ENCODE data around the gene PRKRA. TPM values are rescaled to one million over a fixed set of nuclear protein-coding genes. Genes with fewer than 3 reads are reported as not detected.

PRKRA gene
- total RNA-seq, 1 experiment from 2014 or later, result 59.4 TPM

DNA sequence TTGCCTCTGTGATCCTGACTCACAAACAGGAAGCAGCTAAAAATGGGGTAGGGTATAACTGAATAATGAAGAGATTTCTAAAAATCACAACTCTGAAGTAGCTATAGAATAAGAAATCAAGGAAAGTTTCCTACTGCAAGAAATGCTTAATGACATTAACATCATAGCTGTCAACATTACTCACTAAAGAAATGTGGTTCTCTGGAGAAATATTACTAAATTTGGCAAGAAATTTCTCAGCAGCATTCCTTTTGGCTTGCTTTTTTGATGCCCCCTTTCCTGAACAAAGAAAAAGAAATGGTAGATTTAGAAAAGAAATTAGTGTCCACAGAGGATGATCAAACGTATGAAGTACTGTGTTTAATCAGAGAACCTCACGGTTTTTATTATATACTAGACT lies 9.5 kb downstream of the PRKRA start:
- Histone ChIP-seq H3K9me3 (ENCODE audit: control insufficient read depth, insufficient read depth, low read depth, low read length) (no peaks in the 10 kb centered on the region), H3K36me3 (ENCODE audit: control insufficient read depth, insufficient read depth, low read length) (peaks cover 54% of the 10 kb centered on the region), H3K27me3 (ENCODE audit: control insufficient read depth, insufficient read depth, low read length) (no peaks in the 10 kb centered on the region), H3K4me3 (ENCODE audit: low read depth in 2 of 2, low read length in 2 of 2) (no peak overlapping the region), H3K27ac (ENCODE audit: low read length) (no peak overlapping the region), H3K4me1 (ENCODE audit: control insufficient read depth, insufficient read depth, low read length) (peaks cover 6% of the 10 kb centered on the region; the same call in 1 of the 2 replicates)
- ChIA-PET POLR2A (interaction anchor here (0.5 kb wide), 1 partner anchor 23 kb away, joined by 4 read pairs; no protein-coding TSS in a partner anchor), CTCF (interaction anchor here (0.6 kb wide), 1 partner anchor 83 kb away, joined by 3 read pairs; no protein-coding TSS in a partner anchor)
- DNase-seq (ENCODE audit: low read depth, low spot score), result no peak
- BruUV-seq (replicated peaks), result no TSS peak
- intact Hi-C loops (cut with micrococcal nuclease; ENCODE audit: unreplicated experiment) (no loop called here), in situ Hi-C loops (cut with HindIII; ENCODE audit: low pct_unique_long_range_greater_than_20kb, low sequenced_read_pairs) (no loop called here)
- TF ChIP-seq, protein P1, sequence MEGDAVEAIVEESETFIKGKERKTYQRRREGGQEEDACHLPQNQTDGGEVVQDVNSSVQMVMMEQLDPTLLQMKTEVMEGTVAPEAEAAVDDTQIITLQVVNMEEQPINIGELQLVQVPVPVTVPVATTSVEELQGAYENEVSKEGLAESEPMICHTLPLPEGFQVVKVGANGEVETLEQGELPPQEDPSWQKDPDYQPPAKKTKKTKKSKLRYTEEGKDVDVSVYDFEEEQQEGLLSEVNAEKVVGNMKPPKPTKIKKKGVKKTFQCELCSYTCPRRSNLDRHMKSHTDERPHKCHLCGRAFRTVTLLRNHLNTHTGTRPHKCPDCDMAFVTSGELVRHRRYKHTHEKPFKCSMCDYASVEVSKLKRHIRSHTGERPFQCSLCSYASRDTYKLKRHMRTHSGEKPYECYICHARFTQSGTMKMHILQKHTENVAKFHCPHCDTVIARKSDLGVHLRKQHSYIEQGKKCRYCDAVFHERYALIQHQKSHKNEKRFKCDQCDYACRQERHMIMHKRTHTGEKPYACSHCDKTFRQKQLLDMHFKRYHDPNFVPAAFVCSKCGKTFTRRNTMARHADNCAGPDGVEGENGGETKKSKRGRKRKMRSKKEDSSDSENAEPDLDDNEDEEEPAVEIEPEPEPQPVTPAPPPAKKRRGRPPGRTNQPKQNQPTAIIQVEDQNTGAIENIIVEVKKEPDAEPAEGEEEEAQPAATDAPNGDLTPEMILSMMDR (IDR thresholded peaks at IDR 0.05), result no peak
- TF ChIP-seq SIN3A (IDR thresholded peaks at IDR 0.05; ENCODE audit: borderline replicate concordance, insufficient read depth, low read depth, low read length), result no peak
- TF ChIP-seq POLR2AphosphoS5 (IDR thresholded peaks at IDR 0.05; ENCODE audit: low read depth, low read length), result no peak
- no peak for TF ChIP-seq TCF7L2 (IDR thresholded peaks at IDR 0.05; ENCODE audit: low read depth, low read length)
- TF ChIP-seq, protein P2, sequence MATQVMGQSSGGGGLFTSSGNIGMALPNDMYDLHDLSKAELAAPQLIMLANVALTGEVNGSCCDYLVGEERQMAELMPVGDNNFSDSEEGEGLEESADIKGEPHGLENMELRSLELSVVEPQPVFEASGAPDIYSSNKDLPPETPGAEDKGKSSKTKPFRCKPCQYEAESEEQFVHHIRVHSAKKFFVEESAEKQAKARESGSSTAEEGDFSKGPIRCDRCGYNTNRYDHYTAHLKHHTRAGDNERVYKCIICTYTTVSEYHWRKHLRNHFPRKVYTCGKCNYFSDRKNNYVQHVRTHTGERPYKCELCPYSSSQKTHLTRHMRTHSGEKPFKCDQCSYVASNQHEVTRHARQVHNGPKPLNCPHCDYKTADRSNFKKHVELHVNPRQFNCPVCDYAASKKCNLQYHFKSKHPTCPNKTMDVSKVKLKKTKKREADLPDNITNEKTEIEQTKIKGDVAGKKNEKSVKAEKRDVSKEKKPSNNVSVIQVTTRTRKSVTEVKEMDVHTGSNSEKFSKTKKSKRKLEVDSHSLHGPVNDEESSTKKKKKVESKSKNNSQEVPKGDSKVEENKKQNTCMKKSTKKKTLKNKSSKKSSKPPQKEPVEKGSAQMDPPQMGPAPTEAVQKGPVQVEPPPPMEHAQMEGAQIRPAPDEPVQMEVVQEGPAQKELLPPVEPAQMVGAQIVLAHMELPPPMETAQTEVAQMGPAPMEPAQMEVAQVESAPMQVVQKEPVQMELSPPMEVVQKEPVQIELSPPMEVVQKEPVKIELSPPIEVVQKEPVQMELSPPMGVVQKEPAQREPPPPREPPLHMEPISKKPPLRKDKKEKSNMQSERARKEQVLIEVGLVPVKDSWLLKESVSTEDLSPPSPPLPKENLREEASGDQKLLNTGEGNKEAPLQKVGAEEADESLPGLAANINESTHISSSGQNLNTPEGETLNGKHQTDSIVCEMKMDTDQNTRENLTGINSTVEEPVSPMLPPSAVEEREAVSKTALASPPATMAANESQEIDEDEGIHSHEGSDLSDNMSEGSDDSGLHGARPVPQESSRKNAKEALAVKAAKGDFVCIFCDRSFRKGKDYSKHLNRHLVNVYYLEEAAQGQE (IDR thresholded peaks at IDR 0.05; ENCODE audit: insufficient read depth in 1 of 2, low read depth in 2 of 2, low read length in 1 of 2), result no peak
- no peak for ATAC-seq

- POLR2A ChIA-PET, result no interaction called here
- CTCF ChIA-PET, result no interaction called here
- Histone ChIP-seq H3K4me3 (ENCODE audit: low read depth in 2 of 2, low read length in 2 of 2) (no peak overlapping the region), H3K27ac (ENCODE audit: low read length) (no peak overlapping the region), H3K4me1 (ENCODE audit: control insufficient read depth, insufficient read depth, low read length) (peaks cover 6% of the 10 kb centered on the region; the same call in 1 of the 2 replicates), H3K36me3 (ENCODE audit: control insufficient read depth, insufficient read depth, low read length) (peaks cover 49% of the 10 kb centered on the region), H3K27me3 (ENCODE audit: control insufficient read depth, insufficient read depth, low read length) (no peaks in the 10 kb centered on the region), H3K9me3 (ENCODE audit: control insufficient read depth, insufficient read depth, low read depth, low read length) (no peaks in the 10 kb centered on the region)
- DNase-seq (ENCODE audit: low read depth, low spot score) (no peak), ATAC-seq (no peak)
- intact Hi-C loops (cut with micrococcal nuclease; ENCODE audit: unreplicated experiment), result no loop called here
- BruUV-seq (replicated peaks), result no TSS peak
- TF ChIP-seq TCF7L2 (IDR thresholded peaks at IDR 0.05; ENCODE audit: low read depth, low read length), result no peak
- TF ChIP-seq, protein P1 (IDR thresholded peaks at IDR 0.05), result no peak
- TF ChIP-seq SIN3A (IDR thresholded peaks at IDR 0.05; ENCODE audit: borderline replicate concordance, insufficient read depth, low read depth, low read length), result no peak
- TF ChIP-seq, protein P2 (IDR thresholded peaks at IDR 0.05; ENCODE audit: insufficient read depth in 1 of 2, low read depth in 2 of 2, low read length in 1 of 2), result no peak
- no peak for TF ChIP-seq POLR2AphosphoS5 (IDR thresholded peaks at IDR 0.05; ENCODE audit: low read depth, low read length)
- in situ Hi-C loops (cut with HindIII; ENCODE audit: low pct_unique_long_range_greater_than_20kb, low sequenced_read_pairs), result no loop called here
These were observed 14.3 kb downstream of the PRKRA start for GRCh38 chr2:178436662-178437061.

Measured in Panc1 (cell line).